ENCODE data around the gene SPECC1.

DNA sequence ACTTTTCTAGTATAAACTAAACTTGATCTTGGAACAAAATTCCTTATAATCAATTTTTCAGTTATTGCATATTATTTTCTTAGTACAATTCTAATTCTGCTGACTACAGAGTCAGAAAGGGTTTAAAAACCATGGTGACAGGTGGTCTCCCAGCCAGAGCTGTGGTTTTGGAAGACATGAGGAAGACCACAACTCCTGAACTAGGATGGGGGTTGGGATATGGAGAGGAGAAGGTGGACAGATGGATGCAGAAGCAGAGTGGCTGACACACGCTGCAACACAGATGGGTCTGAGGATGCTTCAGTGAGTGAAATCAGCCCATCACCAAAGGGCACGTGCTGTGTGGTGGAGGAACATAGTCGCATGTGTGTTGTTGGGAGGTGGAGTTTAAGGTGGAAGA, 270.5 kb downstream of the SPECC1 start:
- TF ChIP-seq POLR2A (conservative IDR thresholded peaks at IDR 0.05) = no peak
- TF ChIP-seq, protein P1, sequence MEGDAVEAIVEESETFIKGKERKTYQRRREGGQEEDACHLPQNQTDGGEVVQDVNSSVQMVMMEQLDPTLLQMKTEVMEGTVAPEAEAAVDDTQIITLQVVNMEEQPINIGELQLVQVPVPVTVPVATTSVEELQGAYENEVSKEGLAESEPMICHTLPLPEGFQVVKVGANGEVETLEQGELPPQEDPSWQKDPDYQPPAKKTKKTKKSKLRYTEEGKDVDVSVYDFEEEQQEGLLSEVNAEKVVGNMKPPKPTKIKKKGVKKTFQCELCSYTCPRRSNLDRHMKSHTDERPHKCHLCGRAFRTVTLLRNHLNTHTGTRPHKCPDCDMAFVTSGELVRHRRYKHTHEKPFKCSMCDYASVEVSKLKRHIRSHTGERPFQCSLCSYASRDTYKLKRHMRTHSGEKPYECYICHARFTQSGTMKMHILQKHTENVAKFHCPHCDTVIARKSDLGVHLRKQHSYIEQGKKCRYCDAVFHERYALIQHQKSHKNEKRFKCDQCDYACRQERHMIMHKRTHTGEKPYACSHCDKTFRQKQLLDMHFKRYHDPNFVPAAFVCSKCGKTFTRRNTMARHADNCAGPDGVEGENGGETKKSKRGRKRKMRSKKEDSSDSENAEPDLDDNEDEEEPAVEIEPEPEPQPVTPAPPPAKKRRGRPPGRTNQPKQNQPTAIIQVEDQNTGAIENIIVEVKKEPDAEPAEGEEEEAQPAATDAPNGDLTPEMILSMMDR (IDR thresholded peaks at IDR 0.05 in 2 of 3, conservative IDR thresholded peaks at IDR 0.05 in 1 of 3; ENCODE audit: insufficient read depth in 2 of 3, low read depth in 1 of 3, low read length in 3 of 3) = no peak
- no peak for TF ChIP-seq BHLHE40 (IDR thresholded peaks at IDR 0.05; ENCODE audit: low read length)
- TF ChIP-seq, protein P2, sequence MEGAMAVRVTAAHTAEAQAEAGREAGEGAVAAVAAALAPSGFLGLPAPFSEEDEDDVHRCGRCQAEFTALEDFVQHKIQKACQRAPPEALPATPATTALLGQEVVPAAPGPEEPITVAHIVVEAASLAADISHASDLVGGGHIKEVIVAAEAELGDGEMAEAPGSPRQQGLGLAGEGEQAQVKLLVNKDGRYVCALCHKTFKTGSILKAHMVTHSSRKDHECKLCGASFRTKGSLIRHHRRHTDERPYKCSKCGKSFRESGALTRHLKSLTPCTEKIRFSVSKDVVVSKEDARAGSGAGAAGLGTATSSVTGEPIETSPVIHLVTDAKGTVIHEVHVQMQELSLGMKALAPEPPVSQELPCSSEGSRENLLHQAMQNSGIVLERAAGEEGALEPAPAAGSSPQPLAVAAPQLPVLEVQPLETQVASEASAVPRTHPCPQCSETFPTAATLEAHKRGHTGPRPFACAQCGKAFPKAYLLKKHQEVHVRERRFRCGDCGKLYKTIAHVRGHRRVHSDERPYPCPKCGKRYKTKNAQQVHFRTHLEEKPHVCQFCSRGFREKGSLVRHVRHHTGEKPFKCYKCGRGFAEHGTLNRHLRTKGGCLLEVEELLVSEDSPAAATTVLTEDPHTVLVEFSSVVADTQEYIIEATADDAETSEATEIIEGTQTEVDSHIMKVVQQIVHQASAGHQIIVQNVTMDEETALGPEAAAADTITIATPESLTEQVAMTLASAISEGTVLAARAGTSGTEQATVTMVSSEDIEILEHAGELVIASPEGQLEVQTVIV (CRISPR knock-in tag; IDR thresholded peaks at IDR 0.05; ENCODE audit: borderline replicate concordance) = no peak
- TF ChIP-seq SMAD4 (CRISPR knock-in tag; conservative IDR thresholded peaks at IDR 0.05) = no peak
- no peak for TF ChIP-seq JUND (IDR thresholded peaks at IDR 0.05; ENCODE audit: borderline replicate concordance, low read depth, low read length)
- TF ChIP-seq JUND (tag; IDR thresholded peaks at IDR 0.05; ENCODE audit: borderline replicate concordance, low read depth, low read length) = no peak
- no peak for TF ChIP-seq EZH2 (IDR thresholded peaks at IDR 0.05; ENCODE audit: borderline replicate concordance, low read depth, low read length)
- no peak for TF ChIP-seq FOXK2 (conservative IDR thresholded peaks at IDR 0.05 in 1 of 2, IDR thresholded peaks at IDR 0.05 in 1 of 2; ENCODE audit: low read depth in 2 of 2)
